Thyroid gland (tissue), 4 donors: ENCODE results near the gene GREB1L. TPM values are rescaled to one million over a fixed set of nuclear protein-coding genes. Genes with fewer than 3 reads are reported as not detected.

Experiments used
- DNase-seq, 2 donors: peaks; one replicate each; pipeline ENCODE4 v3.0.0-alpha.2; 2019
- H3K27ac ChIP-seq, 3 donors: fragments of 200-600 bp; sonication (generic); 1 replicate in 2 of 3; 2 replicates in 1 of 3; pipeline ENCODE4 v1.5.1; 2016 to 2019; ENCODE audit warnings: mild to moderate bottlenecking in 1 of 3, moderate library complexity in 1 of 3
- H3K27me3 ChIP-seq: fragments of 200-600 bp; sonication (generic); one replicate; pipeline ENCODE4 v1.5.1; 2019
- H3K36me3 ChIP-seq, 2 donors: fragments of 200-600 bp; sonication (generic); one replicate each; pipeline ENCODE4 v1.5.1; 2016 to 2019
- H3K4me1 ChIP-seq, 2 donors: fragments of 200-600 bp; sonication (generic); one replicate each; pipeline ENCODE4 v1.5.1; 2017 to 2019
- H3K4me3 ChIP-seq, 3 donors: fragments of 200-600 bp; sonication (generic); replicated peaks in 1 of 3; 1 replicate in 2 of 3; 2 replicates in 1 of 3; pipeline ENCODE4 v1.5.1; 2016; ENCODE audit warnings: mild to moderate bottlenecking in 1 of 3
- H3K9me3 ChIP-seq: fragments of 200-600 bp; sonication (generic); one replicate; pipeline ENCODE4 v1.5.1; 2017
- POLR2A ChIP-seq, 2 donors: fragments of 450-650 bp; IDR thresholded peaks; one replicate each; pipeline ENCODE4 v1.6.1; 2017; ENCODE audit warnings: antibody characterized with exemption in 2 of 2, mild to moderate bottlenecking in 2 of 2, moderate library complexity in 1 of 2
- WGBS, 2 donors: methylation state at CpG; one replicate each; pipeline ENCODE4 v1.1.5; 2017; 5-methylcytosine and 5-hydroxymethylcytosine counted together
- intact Hi-C: fragments of 100-400 bp; cut with DNase I; formaldehyde crosslinking; loops from one replicate; pipeline ENCODE4 v1.15.1; 2023
- total RNA-seq, 4 donors: library from RNA; depleted of rRNA; stranded (reverse); fragments of >200 nt; gene quantifications; one replicate each; pipeline ENCODE4 v1.2.3, GENCODE V29; 2016
- TF ChIP-seq, protein P1 (sequence below), 6 experiments: fragments of 200-600 bp in 3 of 6; fragments of 450-650 bp in 3 of 6; sonication (generic) in 3 of 6; IDR thresholded peaks; one replicate each; pipeline ENCODE4 v1.5.1; 2016 to 2019; ENCODE audit warnings: antibody characterized with exemption in 6 of 6, mild to moderate bottlenecking in 2 of 6, inconsistent platforms in 1 of 6, moderate library complexity in 1 of 6

The GREB1L gene
- total RNA-seq, 4 donors from 2014 or later: 25.0 to 43.5 (median 31.8) TPM

DNA sequence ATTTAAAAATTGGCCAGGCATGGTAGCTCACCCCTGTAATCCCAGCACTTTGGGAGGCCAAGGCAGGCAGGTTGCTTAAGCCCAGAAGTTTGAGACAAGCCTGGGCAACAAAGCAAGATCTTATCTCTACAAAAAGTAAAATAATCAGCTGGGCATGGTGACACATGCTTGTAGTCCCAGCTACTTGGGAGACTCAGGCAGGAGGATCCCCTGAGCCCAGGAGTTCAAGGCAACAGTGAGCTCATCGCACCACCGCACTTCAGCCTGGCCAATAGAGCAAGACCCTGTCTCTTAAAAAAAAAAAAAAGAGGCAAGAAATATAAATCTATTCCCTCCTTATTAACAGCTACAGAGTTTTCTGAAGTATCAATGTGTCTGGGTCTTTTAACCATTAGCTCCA lies 306.6 kb downstream of the GREB1L start:
- Histone ChIP-seq H3K27ac (no peak overlapping the region), H3K9me3 (no peaks in the 10 kb centered on the region), H3K4me1 (no peaks in the 10 kb centered on the region), H3K36me3 (no peaks in the 10 kb centered on the region), H3K27me3 (no peaks in the 10 kb centered on the region), H3K4me3 (no peak overlapping the region)
- intact Hi-C loops: no loop called here
- TF ChIP-seq, protein P1, sequence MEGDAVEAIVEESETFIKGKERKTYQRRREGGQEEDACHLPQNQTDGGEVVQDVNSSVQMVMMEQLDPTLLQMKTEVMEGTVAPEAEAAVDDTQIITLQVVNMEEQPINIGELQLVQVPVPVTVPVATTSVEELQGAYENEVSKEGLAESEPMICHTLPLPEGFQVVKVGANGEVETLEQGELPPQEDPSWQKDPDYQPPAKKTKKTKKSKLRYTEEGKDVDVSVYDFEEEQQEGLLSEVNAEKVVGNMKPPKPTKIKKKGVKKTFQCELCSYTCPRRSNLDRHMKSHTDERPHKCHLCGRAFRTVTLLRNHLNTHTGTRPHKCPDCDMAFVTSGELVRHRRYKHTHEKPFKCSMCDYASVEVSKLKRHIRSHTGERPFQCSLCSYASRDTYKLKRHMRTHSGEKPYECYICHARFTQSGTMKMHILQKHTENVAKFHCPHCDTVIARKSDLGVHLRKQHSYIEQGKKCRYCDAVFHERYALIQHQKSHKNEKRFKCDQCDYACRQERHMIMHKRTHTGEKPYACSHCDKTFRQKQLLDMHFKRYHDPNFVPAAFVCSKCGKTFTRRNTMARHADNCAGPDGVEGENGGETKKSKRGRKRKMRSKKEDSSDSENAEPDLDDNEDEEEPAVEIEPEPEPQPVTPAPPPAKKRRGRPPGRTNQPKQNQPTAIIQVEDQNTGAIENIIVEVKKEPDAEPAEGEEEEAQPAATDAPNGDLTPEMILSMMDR (IDR thresholded peaks at IDR 0.05): no peak
- TF ChIP-seq POLR2A (IDR thresholded peaks at IDR 0.05): no peak
- WGBS, 2 donors: 95 to 97% methylated on average over 2 of the region's 2 CpGs
- DNase-seq: no peak

DNA sequence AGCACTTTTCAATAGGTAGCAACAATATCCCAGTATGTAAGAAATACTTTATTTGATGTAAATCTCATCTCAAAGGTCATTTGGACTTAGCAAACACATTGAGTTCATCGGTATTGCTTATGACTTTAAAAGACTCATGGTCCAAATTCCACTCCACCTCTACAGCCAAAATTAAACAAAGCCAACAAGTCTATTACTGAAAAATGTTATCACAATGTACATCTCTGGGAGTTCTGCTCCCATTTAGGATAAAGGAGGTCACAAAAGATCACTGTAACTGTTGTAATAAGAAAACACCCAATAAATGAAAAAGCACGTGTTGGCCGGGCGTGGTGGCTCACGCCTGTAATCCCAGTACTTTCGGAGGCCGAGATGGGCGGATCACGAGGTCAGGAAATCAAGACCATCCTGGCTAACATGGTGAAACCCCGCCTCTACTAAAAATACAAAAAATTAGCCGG lies 308.5 kb downstream of the GREB1L start:
- no peak overlapping the region for H3K27ac ChIP-seq
- DNase-seq: no peak
- no peaks in the 10 kb centered on the region for H3K27me3 ChIP-seq
- H3K4me3 ChIP-seq: no peak overlapping the region
- intact Hi-C loops: no loop called here
- no peaks in the 10 kb centered on the region for H3K4me1 ChIP-seq
- no peak for TF ChIP-seq POLR2A (IDR thresholded peaks at IDR 0.05)
- TF ChIP-seq, protein P1 (IDR thresholded peaks at IDR 0.05): no peak
- H3K9me3 ChIP-seq: no peaks in the 10 kb centered on the region
- WGBS, 2 donors: 95 to 96% methylated on average over 11 of the region's 11 CpGs
- H3K36me3 ChIP-seq: peaks cover 0 to 2% of the 10 kb centered on the region in 2 donors

DNA sequence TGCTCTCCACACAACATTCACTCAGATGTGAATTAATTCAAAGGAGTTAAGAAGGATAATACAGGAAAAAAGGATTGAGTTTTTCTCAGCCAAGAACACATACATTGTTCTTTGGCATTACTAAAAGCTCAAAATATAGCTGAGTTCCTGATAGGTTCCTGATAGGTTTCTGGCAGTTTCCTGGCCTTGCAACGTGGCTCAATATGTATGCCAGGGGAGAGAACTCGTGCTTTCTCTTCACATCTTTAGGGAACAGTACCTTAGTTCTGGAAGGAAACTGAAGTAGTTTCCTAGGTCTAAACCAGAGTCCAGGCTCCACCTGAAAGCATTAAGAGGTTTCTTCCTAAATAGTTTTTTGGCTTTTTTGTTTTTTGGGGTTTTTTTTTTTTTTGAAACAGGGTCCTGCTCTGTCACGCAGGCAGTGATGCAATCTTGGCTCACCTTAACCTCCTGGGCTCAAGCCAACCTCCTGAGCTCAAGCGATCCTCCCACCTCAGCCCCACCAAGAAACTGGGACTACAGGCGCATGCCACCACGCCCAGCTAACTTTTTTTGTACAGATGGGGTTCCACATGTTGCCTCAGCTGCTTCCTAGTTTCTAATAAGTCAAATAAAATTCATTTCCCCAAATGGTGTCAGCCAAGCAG lies 315.7 kb downstream of the GREB1L start:
- no peak overlapping the region for H3K27ac ChIP-seq
- 79 to 83% methylated on average over 6 of the region's 6 CpGs for WGBS, 2 donors
- H3K4me3 ChIP-seq: no peak overlapping the region
- peaks cover 9 to 14% of the 10 kb centered on the region in 2 donors for H3K36me3 ChIP-seq
- DNase-seq: peak; percentile 52 to 61
- intact Hi-C loops: no loop called here
- H3K4me1 ChIP-seq: peaks cover 0 to 5% of the 10 kb centered on the region in 2 donors
- no peak for TF ChIP-seq POLR2A (IDR thresholded peaks at IDR 0.05)
- TF ChIP-seq, protein P1 (IDR thresholded peaks at IDR 0.05): no peak
- no peaks in the 10 kb centered on the region for H3K27me3 ChIP-seq
- H3K9me3 ChIP-seq: no peaks in the 10 kb centered on the region

- TF ChIP-seq, protein P1 (IDR thresholded peaks at IDR 0.05): no peak
- TF ChIP-seq POLR2A (IDR thresholded peaks at IDR 0.05): no peak
- peaks cover 14% of the 10 kb centered on the region in 2 donors for H3K36me3 ChIP-seq
Observed at GRCh38 chr18:21559195-21559594, 317.2 kb downstream of the GREB1L start.

DNA sequence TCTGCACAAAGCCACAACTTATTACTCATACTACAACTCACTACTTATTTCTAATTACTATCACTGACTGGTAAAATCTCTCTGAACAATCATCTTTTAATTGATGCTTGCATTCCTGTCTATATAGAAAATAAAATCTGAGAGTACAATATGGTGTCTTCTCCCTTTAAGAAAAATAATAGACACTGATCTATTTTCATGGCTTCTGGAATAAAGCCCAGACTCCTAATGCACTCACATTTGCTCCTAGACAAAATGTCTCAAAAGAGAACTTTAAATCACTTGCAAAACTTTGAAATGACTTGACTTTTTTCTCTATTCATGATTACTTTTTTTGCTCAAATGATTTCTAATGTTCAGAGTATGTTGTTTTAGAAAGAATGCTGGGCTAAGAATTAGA lies 329.7 kb downstream of the GREB1L start:
- intact Hi-C loops: no loop called here
- DNase-seq: no peak

More at GRCh38 chr18:21559195-21559594, 317.2 kb downstream of the GREB1L start:
- no peaks in the 10 kb centered on the region for H3K9me3 ChIP-seq
- H3K27ac ChIP-seq: no peak overlapping the region
- H3K4me1 ChIP-seq: peaks cover 0 to 5% of the 10 kb centered on the region in 2 donors
- H3K4me3 ChIP-seq: no peak overlapping the region
- intact Hi-C loops: no loop called here
- H3K27me3 ChIP-seq: no peaks in the 10 kb centered on the region
- DNase-seq: no peak

More for the DNA sequence above, 329.7 kb downstream of the GREB1L start:
- Histone ChIP-seq H3K4me3 (no peak overlapping the region), H3K27ac (no peak overlapping the region), H3K9me3 (no peaks in the 10 kb centered on the region), H3K27me3 (no peaks in the 10 kb centered on the region), H3K36me3 (peaks cover 4 to 20% of the 10 kb centered on the region in 2 donors), H3K4me1 (no peaks in the 10 kb centered on the region)
- TF ChIP-seq, protein P1 (IDR thresholded peaks at IDR 0.05): no peak
- TF ChIP-seq POLR2A (IDR thresholded peaks at IDR 0.05): no peak
